ENCODE data around the gene SH2D5. TPM values are rescaled to one million over a fixed set of nuclear protein-coding genes. Genes with fewer than 3 reads are reported as not detected.

The SH2D5 gene
- polyA plus RNA-seq, 3 donors, result 0.64 to 1.2 (median 1.2) TPM

GRCh38 chr1:20717452-20718342 is 14.8 kb downstream of the SH2D5 start, which contains the start of gene KIF17:
Gene KIF17 (minus strand): TSS chr1:20718007. CDS start chr1:20717706, 301 bp downstream.
- peak in 2 of 3 donors; percentile 56 to 68 for DNase-seq (ENCODE audit: low read depth in 3 of 3, low spot score in 2 of 3)

- no peak for DNase-seq (ENCODE audit: low read depth in 3 of 3, low spot score in 2 of 3)
These were observed 16.3 kb downstream of the SH2D5 start for GRCh38 chr1:20716232-20716631.

GRCh38 chr1:20715406-20715805 is 17.1 kb downstream of the SH2D5 start:
- no peak for DNase-seq (ENCODE audit: low read depth in 3 of 3, low spot score in 2 of 3)

- no peak for DNase-seq (ENCODE audit: low read depth in 3 of 3, low spot score in 2 of 3)
These were observed 19.1 kb downstream of the SH2D5 start for GRCh38 chr1:20713440-20713839.

GRCh38 chr1:20712215-20712577 is 20.3 kb downstream of the SH2D5 start:
- no peak for DNase-seq (ENCODE audit: low read depth in 3 of 3, low spot score in 2 of 3)

- DNase-seq (ENCODE audit: low read depth in 3 of 3, low spot score in 2 of 3), result no peak
These were observed 21.0 kb downstream of the SH2D5 start for GRCh38 chr1:20711285-20712214.

GRCh38 chr1:20710469-20711284 is 21.8 kb downstream of the SH2D5 start:
- DNase-seq (ENCODE audit: low read depth in 3 of 3, low spot score in 2 of 3), result no peak

GRCh38 chr1:20709868-20710267 is 22.6 kb downstream of the SH2D5 start:
- no peak for DNase-seq (ENCODE audit: low read depth in 3 of 3, low spot score in 2 of 3)

GRCh38 chr1:20708891-20709290 is 23.6 kb downstream of the SH2D5 start:
- no peak for DNase-seq (ENCODE audit: low read depth in 3 of 3, low spot score in 2 of 3)

GRCh38 chr1:20708057-20708456 is 24.4 kb downstream of the SH2D5 start:
- DNase-seq (ENCODE audit: low read depth in 3 of 3, low spot score in 2 of 3), result no peak

- DNase-seq (ENCODE audit: low read depth in 3 of 3, low spot score in 2 of 3), result no peak
These were observed 25.7 kb downstream of the SH2D5 start for GRCh38 chr1:20706841-20707240.

- DNase-seq (ENCODE audit: low read depth in 3 of 3, low spot score in 2 of 3), result no peak
These were observed 27.2 kb downstream of the SH2D5 start for GRCh38 chr1:20705203-20705755.

- DNase-seq (ENCODE audit: low read depth in 3 of 3, low spot score in 2 of 3), result no peak
These were observed 27.9 kb downstream of the SH2D5 start for GRCh38 chr1:20704390-20705202.

GRCh38 chr1:20703124-20703756 is 29.3 kb downstream of the SH2D5 start:
- DNase-seq (ENCODE audit: low read depth in 3 of 3, low spot score in 2 of 3), result no peak

GRCh38 chr1:20702416-20702815 is 30.1 kb downstream of the SH2D5 start:
- DNase-seq (ENCODE audit: low read depth in 3 of 3, low spot score in 2 of 3), result no peak

- DNase-seq (ENCODE audit: low read depth in 3 of 3, low spot score in 2 of 3), result no peak
These were observed 30.7 kb downstream of the SH2D5 start for GRCh38 chr1:20701847-20702246.

GRCh38 chr1:20701446-20701845 is 31.1 kb downstream of the SH2D5 start:
- no peak for DNase-seq (ENCODE audit: low read depth in 3 of 3, low spot score in 2 of 3)

- DNase-seq (ENCODE audit: low read depth in 3 of 3, low spot score in 2 of 3), result no peak
These were observed 31.8 kb downstream of the SH2D5 start for GRCh38 chr1:20700636-20701215.

- DNase-seq (ENCODE audit: low read depth in 3 of 3, low spot score in 2 of 3), result no peak
These were observed 32.9 kb downstream of the SH2D5 start for GRCh38 chr1:20699558-20699957.
